Activated T-cell treated with anti-CD3 and anti-CD28 coated beads, Interleukin-2, amount 50 U/mL, for 72 hours (primary cell): ENCODE measurements around the gene TMEM187. TPM values are rescaled to one million over a fixed set of nuclear protein-coding genes. Genes with fewer than 3 reads are reported as not detected.

ENCODE experiments used
- ATAC-seq, 2 donors: fragments of 150-1000 bp; cut with Tn5 transposase; replicated peaks in 1 of 2; 2 replicates each; pipeline ENCODE4 v1.10.0; 2021; ENCODE audit warnings: moderate library complexity in 2 of 2, mild to moderate bottlenecking in 1 of 2
- DNase-seq, 2 donors: peaks; one replicate each; pipeline ENCODE4 v3.0.0; 2021 to 2022; ENCODE audit warnings: mixed read lengths in 1 of 2
- H3K27ac Mint-ChIP-seq: one replicate; pipeline ENCODE4 v1.8.0; 2022; ENCODE audit warnings: mild to moderate bottlenecking, moderate library complexity, mixed read lengths
- H3K27me3 Mint-ChIP-seq: one replicate; pipeline ENCODE4 v1.8.0; 2022; ENCODE audit warnings: low read depth, mixed read lengths
- H3K36me3 Mint-ChIP-seq, 2 donors: one replicate each; pipeline ENCODE4 v1.8.0; 2022; ENCODE audit warnings: mixed read lengths in 2 of 2, mild to moderate bottlenecking in 1 of 2; ENCODE audit not compliant: insufficient read depth in 2 of 2
- H3K4me1 Mint-ChIP-seq: one replicate; pipeline ENCODE4 v1.8.0; 2022; ENCODE audit warnings: low read depth, mixed read lengths
- H3K4me3 Mint-ChIP-seq, 2 donors: one replicate each; pipeline ENCODE4 v1.8.0; 2022; ENCODE audit warnings: mild to moderate bottlenecking in 2 of 2, mixed read lengths in 2 of 2, moderate library complexity in 2 of 2
- H3K9me3 Mint-ChIP-seq, 2 donors: one replicate each; pipeline ENCODE4 v1.8.0; 2022; ENCODE audit warnings: mixed read lengths in 2 of 2
- total RNA-seq, 2 donors: library from RNA; stranded (reverse); gene quantifications; one replicate each; pipeline ENCODE4 v1.2.3, GENCODE V29; 2022

TMEM187 gene
- total RNA-seq, 2 donors from 2014 or later: 9.1 to 9.8 TPM

GRCh38 chrX:154019633-154020528 is 47.3 kb downstream of the TMEM187 start, which contains the start of gene IRAK1:
IRAK1 (minus strand) TSS chrX:154019902; CDS start chrX:154019812, 90 bp downstream.
- Mint-ChIP-seq H3K4me1 (peaks cover 20% of the 10 kb centered on the region), H3K27me3 (peaks cover 5% of the 10 kb centered on the region), H3K4me3 (peak within 1 kb of the TSS; percentile 85 to 97), H3K27ac (peak within 1 kb of the TSS; percentile 97), H3K36me3 (peaks cover 0 to 6% of the 10 kb centered on the region in 2 donors), H3K9me3 (no peaks in the 10 kb centered on the region)
- peak; percentile 82 to 87 for ATAC-seq
- DNase-seq: peak; percentile 63 to 76

GRCh38 chrX:154020536-154021115 is 48.1 kb downstream of the TMEM187 start:
- H3K27me3 Mint-ChIP-seq: peaks cover 5% of the 10 kb centered on the region
- no peak for DNase-seq

GRCh38 chrX:154021131-154021611 is 48.6 kb downstream of the TMEM187 start:
- Mint-ChIP-seq H3K27ac (peak overlapping the region; percentile 68), H3K9me3 (no peaks in the 10 kb centered on the region), H3K4me1 (peaks cover 11% of the 10 kb centered on the region), H3K4me3 (peak overlapping the region; percentile 83 to 97), H3K27me3 (no peaks in the 10 kb centered on the region), H3K36me3 (peaks cover 0 to 3% of the 10 kb centered on the region in 2 donors)
- ATAC-seq (peak; percentile 26 to 32), DNase-seq (peak in 1 of 2 donors; percentile 35)

More at GRCh38 chrX:154020536-154021115, 48.1 kb downstream of the TMEM187 start:
- ATAC-seq: peak; percentile 0 to 18
- Mint-ChIP-seq H3K9me3 (no peaks in the 10 kb centered on the region), H3K4me1 (peaks cover 16% of the 10 kb centered on the region), H3K27ac (peak overlapping the region; percentile 97), H3K4me3 (peak overlapping the region; percentile 83 to 97), H3K36me3 (peaks cover 0 to 3% of the 10 kb centered on the region in 2 donors)

- H3K4me1 Mint-ChIP-seq: peaks cover 11% of the 10 kb centered on the region
- H3K9me3 Mint-ChIP-seq: no peaks in the 10 kb centered on the region
- H3K36me3 Mint-ChIP-seq: peaks cover 0 to 3% of the 10 kb centered on the region in 2 donors
- DNase-seq (no peak), ATAC-seq (no peak)
- no peaks in the 10 kb centered on the region for H3K27me3 Mint-ChIP-seq
- no peak overlapping the region for H3K4me3 Mint-ChIP-seq
- H3K27ac Mint-ChIP-seq: no peak overlapping the region
These were observed 49.6 kb downstream of the TMEM187 start for GRCh38 chrX:154022108-154022507.

- Mint-ChIP-seq H3K27ac (peak overlapping the region; percentile 30), H3K9me3 (no peaks in the 10 kb centered on the region), H3K27me3 (peaks cover 5% of the 10 kb centered on the region), H3K4me3 (no peak overlapping the region), H3K4me1 (peaks cover 11% of the 10 kb centered on the region), H3K36me3 (peaks cover 0 to 3% of the 10 kb centered on the region in 2 donors)
- DNase-seq: no peak
- ATAC-seq: no peak
These were observed 50.9 kb downstream of the TMEM187 start for GRCh38 chrX:154023276-154024000.

GRCh38 chrX:154024271-154024670 is 51.7 kb downstream of the TMEM187 start:
- no peaks in the 10 kb centered on the region for H3K9me3 Mint-ChIP-seq
- H3K36me3 Mint-ChIP-seq: no peaks in the 10 kb centered on the region
- no peak overlapping the region for H3K4me3 Mint-ChIP-seq
- H3K4me1 Mint-ChIP-seq: peaks cover 11% of the 10 kb centered on the region
- ATAC-seq (no peak), DNase-seq (no peak)
- H3K27me3 Mint-ChIP-seq: peaks cover 10% of the 10 kb centered on the region
- no peak overlapping the region for H3K27ac Mint-ChIP-seq

GRCh38 chrX:154025230-154025629 is 52.7 kb downstream of the TMEM187 start:
- H3K9me3 Mint-ChIP-seq: no peaks in the 10 kb centered on the region
- peaks cover 11% of the 10 kb centered on the region for H3K4me1 Mint-ChIP-seq
- no peak overlapping the region for H3K4me3 Mint-ChIP-seq
- H3K36me3 Mint-ChIP-seq: no peaks in the 10 kb centered on the region
- ATAC-seq: no peak
- H3K27me3 Mint-ChIP-seq: peaks cover 17% of the 10 kb centered on the region
- no peak for DNase-seq
- no peak overlapping the region for H3K27ac Mint-ChIP-seq

- no peak overlapping the region for H3K27ac Mint-ChIP-seq
- no peak for ATAC-seq
These were observed 53.8 kb downstream of the TMEM187 start for GRCh38 chrX:154026136-154027021.

GRCh38 chrX:154027022-154027402 is 54.5 kb downstream of the TMEM187 start:
- no peaks in the 10 kb centered on the region for H3K4me1 Mint-ChIP-seq
- DNase-seq (no peak), ATAC-seq (no peak)
- no peak overlapping the region for H3K27ac Mint-ChIP-seq
- no peaks in the 10 kb centered on the region for H3K36me3 Mint-ChIP-seq
- H3K9me3 Mint-ChIP-seq: no peaks in the 10 kb centered on the region
- H3K4me3 Mint-ChIP-seq: no peak overlapping the region
- H3K27me3 Mint-ChIP-seq: peaks cover 17% of the 10 kb centered on the region

More at GRCh38 chrX:154026136-154027021, 53.8 kb downstream of the TMEM187 start:
- peaks cover 1% of the 10 kb centered on the region for H3K4me1 Mint-ChIP-seq
- no peaks in the 10 kb centered on the region for H3K9me3 Mint-ChIP-seq
- no peaks in the 10 kb centered on the region for H3K36me3 Mint-ChIP-seq
- peaks cover 17% of the 10 kb centered on the region for H3K27me3 Mint-ChIP-seq
- no peak for DNase-seq
- H3K4me3 Mint-ChIP-seq: no peak overlapping the region

- no peak for DNase-seq
These were observed 55.4 kb downstream of the TMEM187 start for GRCh38 chrX:154027986-154028385.

GRCh38 chrX:154028502-154029184 is 56.1 kb downstream of the TMEM187 start:
- H3K27ac Mint-ChIP-seq: peak overlapping the region; percentile 66

More at GRCh38 chrX:154027986-154028385, 55.4 kb downstream of the TMEM187 start:
- Mint-ChIP-seq H3K36me3 (peaks cover 0 to 1% of the 10 kb centered on the region in 2 donors), H3K4me1 (no peaks in the 10 kb centered on the region), H3K27ac (no peak overlapping the region), H3K27me3 (peaks cover 22% of the 10 kb centered on the region), H3K9me3 (no peaks in the 10 kb centered on the region), H3K4me3 (no peak overlapping the region)
- ATAC-seq: no peak

More at GRCh38 chrX:154028502-154029184, 56.1 kb downstream of the TMEM187 start:
- H3K27me3 Mint-ChIP-seq: peaks cover 22% of the 10 kb centered on the region
- H3K36me3 Mint-ChIP-seq: peaks cover 0 to 1% of the 10 kb centered on the region in 2 donors
- H3K4me1 Mint-ChIP-seq: no peaks in the 10 kb centered on the region
- no peaks in the 10 kb centered on the region for H3K9me3 Mint-ChIP-seq
- no peak for ATAC-seq
- no peak for DNase-seq
- no peak overlapping the region for H3K4me3 Mint-ChIP-seq
